Subcutaneous abdominal adipose tissue (tissue), 5 donors: ENCODE data around the gene NKX6-2.

Source experiments
- H3K27ac ChIP-seq: one replicate; pipeline ENCODE4 v1.7.0; 2013; ENCODE audit warnings: low read depth, mild to moderate bottlenecking, inconsistent platforms, low read length, moderate library complexity
- H3K27me3 ChIP-seq, 5 donors: one replicate each; pipeline ENCODE4 v1.7.0; 2013; ENCODE audit warnings: low read length in 5 of 5, inconsistent platforms in 1 of 5; ENCODE audit not compliant: control insufficient read depth in 5 of 5, insufficient read depth in 4 of 5
- H3K36me3 ChIP-seq, 5 donors: one replicate each; pipeline ENCODE4 v1.7.0; 2013; ENCODE audit warnings: low read length in 5 of 5; ENCODE audit not compliant: control insufficient read depth in 5 of 5, insufficient read depth in 5 of 5
- H3K4me1 ChIP-seq, 5 donors: one replicate each; pipeline ENCODE4 v1.7.0; 2013; ENCODE audit warnings: low read length in 5 of 5, mild to moderate bottlenecking in 3 of 5, moderate library complexity in 1 of 5; ENCODE audit not compliant: control insufficient read depth in 5 of 5, insufficient read depth in 5 of 5
- H3K4me3 ChIP-seq, 5 donors: one replicate each; pipeline ENCODE4 v1.7.0; 2013; ENCODE audit warnings: low read length in 5 of 5, low read depth in 1 of 5
- H3K9ac ChIP-seq, 5 donors: one replicate each; pipeline ENCODE4 v1.7.0; 2013; ENCODE audit warnings: low read length in 5 of 5, mild to moderate bottlenecking in 4 of 5, moderate library complexity in 3 of 5
- H3K9me3 ChIP-seq, 5 donors: one replicate each; pipeline ENCODE4 v1.7.0; 2013; ENCODE audit warnings: low read length in 5 of 5; ENCODE audit not compliant: control insufficient read depth in 5 of 5
- donor health status: healthy.
- donor health status: healthy.
- donor health status: healthy.
- donor health status: healthy.
- donor health status: healthy.

The NKX6-2 gene

DNA sequence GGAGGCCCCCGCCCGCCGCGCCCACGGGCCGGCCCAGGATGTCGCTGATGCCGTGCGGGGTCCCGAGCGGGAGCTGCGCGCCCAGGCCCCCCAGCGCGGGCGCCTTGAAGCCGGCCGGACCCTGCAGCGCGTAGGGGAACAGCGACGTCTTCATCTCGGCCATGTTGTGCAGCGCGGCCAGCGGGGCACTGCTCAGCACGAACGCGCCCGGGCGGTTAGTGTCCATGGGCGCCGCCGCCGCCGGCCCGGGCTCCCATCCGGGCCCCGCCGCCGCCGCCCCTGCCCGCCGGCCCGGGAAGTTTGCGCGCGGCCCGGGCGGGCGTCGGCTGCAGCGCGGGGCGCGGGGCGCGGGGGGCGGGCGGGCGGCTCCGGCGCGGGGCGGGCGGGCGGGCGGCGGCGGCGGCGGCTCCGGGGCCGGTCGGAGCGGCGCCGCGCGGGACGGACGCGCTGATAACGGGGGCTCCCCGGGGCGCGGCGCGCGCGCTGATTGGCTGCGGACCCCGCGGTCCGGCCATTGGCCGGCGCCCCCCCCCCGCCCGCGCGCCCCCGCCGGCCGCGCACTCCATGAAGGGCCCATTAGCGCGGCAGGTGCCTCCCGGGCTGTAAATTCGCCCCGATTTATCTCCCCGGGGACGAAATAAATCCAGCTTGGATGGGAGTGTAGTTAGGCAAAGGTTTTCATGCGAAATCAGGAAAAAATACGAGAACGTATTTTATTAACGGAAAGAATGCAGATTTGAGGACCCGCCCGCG lies at the start of gene NKX6-2:
Gene NKX6-2, minus strand, starts transcription at position 425 of the 753 bp plus-strand sequence. Its CDS starts 199 bp downstream, at position 226.
- Histone ChIP-seq H3K27ac (no peak within 1 kb of the TSS), H3K9me3 (no peaks in the 10 kb centered on the region), H3K4me3 (peak within 1 kb of the TSS in 1 of 5 donors; percentile 22), H3K27me3 (peaks cover 30 to 55% (median 44%) of the 10 kb centered on the region in 5 donors), H3K36me3 (peaks cover 4 to 25% (median 22%) of the 10 kb centered on the region in 5 donors), H3K9ac (no peak within 1 kb of the TSS), H3K4me1 (peaks cover 0 to 20% (median 12%) of the 10 kb centered on the region in 5 donors)

DNA sequence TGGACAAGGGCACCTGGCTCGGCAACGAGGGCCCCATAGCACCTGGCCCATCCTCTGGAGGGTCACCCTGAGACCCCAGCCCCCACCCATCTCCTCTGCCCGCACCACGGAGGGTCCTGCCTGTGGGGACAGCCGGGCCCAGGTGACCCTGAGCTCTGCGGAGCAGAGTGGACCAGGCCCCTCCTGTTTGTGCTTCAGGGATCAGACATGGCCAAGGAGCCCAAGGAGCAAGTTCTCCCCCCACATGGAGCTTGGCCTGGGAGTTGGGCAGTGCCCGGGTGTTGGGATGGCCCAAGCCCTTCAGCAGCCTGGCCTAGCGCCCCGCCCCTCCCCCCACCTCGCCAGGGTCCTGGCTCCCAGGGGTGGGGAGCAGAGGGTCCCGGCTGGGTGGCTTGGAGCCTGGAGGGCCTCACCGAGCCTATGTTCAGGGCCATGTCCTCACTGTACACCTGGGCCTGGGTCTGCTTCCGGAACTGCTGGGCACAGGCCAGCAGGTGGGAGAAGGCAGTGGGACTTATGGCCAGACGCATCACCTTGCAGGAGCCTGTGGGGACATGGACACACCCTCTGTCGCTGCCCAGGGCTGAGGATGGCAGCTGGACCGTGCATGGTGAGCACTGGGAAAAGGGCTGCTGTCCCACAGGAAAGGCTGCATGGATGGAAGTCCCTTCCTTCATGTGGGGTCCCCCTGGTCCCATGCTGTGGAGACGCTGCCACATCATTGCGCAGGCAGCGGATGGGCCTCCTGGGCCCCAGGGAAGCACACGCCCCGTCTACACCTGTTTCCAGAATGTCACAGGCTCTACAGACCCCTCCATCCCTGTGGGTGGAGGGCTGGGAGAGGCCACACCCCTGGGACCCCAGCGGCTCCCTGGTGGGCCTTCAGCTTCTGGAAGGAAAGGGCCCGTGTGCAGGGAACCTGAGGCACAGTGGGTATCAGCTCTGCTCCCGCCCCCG lies 49.2 kb upstream of the NKX6-2 start:
- Histone ChIP-seq H3K9ac (no peak overlapping the region), H3K4me1 (peaks cover 0 to 9% (median 0%) of the 10 kb centered on the region in 5 donors), H3K27ac (no peak overlapping the region), H3K9me3 (no peaks in the 10 kb centered on the region), H3K27me3 (peaks cover 28 to 46% (median 38%) of the 10 kb centered on the region in 5 donors), H3K4me3 (no peak overlapping the region), H3K36me3 (no peaks in the 10 kb centered on the region)

DNA sequence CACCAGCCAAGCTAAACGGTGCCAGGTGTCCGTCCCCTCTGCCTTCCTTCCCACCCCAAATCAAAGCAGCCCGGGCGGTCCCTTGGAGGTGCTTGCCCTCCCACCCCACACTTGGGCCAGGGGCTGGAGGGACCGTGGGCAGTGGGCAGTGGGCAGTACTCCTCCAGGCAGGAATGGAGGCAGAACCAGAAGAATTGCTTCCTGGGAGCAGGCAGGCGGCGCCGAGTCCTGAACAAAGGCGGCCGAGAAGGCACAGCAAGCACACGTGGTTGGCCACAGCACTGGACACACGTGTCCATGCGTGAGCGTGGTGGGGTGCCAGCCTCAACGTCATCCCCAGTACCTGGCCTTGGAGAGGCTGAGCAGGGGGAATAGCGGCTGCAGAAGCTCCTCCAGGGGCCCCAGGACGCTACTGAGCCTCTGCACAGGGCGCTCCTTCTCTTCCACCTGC lies 48.4 kb upstream of the NKX6-2 start:
- Histone ChIP-seq H3K9ac (no peak overlapping the region), H3K27me3 (peaks cover 28 to 48% (median 38%) of the 10 kb centered on the region in 5 donors), H3K4me3 (no peak overlapping the region), H3K27ac (no peak overlapping the region), H3K36me3 (no peaks in the 10 kb centered on the region), H3K9me3 (no peaks in the 10 kb centered on the region), H3K4me1 (peaks cover 0 to 9% (median 0%) of the 10 kb centered on the region in 5 donors)

DNA sequence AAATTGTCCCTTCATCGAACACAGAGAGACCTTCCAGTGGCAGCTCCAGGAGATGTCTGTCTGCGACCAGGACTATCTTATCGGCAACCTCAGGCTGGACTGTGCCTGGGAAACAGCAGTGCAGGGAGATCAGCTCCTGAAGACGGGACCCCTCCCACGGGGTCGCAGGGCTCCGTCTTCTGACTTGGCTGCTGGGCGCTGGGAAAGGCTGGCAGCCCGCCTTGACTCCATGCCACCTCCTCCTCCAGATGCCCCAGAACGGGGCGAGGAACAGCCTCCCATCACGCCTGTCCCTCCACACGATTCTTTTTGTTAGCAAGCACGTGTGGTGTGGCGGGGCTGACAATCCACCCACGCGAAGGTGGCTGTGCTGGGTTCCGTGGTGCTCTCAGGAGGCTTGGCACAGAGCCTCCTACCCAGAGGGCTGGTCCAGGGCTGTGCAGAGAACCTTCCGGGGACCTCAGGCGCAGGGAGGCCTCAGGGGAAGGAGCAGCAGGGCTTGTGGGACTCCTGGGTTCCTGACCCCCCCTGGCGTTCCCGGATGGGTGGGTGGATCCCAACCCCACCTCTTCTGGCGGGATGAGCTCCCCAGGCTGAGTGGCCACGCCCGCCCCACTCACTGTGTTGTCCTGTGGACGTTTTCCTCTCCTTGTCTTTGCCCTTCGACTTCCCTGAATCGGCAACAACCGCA lies 47.6 kb upstream of the NKX6-2 start:
- Histone ChIP-seq H3K9ac (no peak overlapping the region), H3K36me3 (no peaks in the 10 kb centered on the region), H3K27me3 (peaks cover 28 to 42% (median 38%) of the 10 kb centered on the region in 5 donors), H3K27ac (no peak overlapping the region), H3K4me3 (no peak overlapping the region), H3K4me1 (peaks cover 0 to 9% (median 0%) of the 10 kb centered on the region in 5 donors), H3K9me3 (no peaks in the 10 kb centered on the region)

DNA sequence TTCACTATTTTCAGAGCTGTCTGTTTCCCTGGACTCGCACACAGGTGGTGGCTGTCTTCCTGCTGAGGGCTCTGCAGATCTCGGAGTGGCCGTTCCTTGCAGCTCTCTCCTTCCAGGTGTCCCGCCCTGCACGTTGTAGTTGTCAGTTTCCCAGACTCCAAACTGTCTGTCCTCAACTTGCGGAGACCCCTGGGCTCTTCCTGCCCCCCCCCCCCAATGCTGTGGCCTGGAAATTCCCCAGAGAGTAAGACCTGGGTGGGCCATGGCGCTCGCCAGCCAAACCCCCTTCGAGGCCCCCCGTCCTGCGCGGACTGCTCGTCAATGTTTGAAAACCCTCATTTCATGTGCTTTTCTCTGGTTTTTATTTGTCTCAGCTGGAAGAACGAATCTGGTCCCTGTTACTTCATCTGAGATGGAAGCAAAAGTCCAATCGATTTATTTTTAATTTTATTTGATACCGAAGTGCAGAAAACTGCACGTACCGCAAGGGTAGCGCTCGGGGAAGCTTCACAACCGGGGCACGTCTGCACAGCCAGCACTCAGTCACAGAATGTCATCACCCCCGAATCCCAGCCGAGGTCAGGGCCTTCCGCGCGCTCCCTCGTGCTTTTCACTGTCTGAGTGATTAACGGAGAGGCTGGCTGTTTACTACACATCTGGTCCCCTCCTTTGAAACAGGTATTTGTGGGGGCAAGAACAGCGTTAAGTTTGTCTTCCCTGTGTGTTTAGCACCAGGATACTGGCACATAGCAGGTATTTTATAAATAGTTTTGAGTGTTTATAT lies 46.4 kb upstream of the NKX6-2 start:
- peaks cover 28 to 42% (median 34%) of the 10 kb centered on the region in 5 donors for H3K27me3 ChIP-seq
- H3K27ac ChIP-seq, result no peak overlapping the region
- peaks cover 0 to 9% (median 0%) of the 10 kb centered on the region in 5 donors for H3K4me1 ChIP-seq
- no peak overlapping the region for H3K4me3 ChIP-seq
- no peaks in the 10 kb centered on the region for H3K9me3 ChIP-seq
- H3K36me3 ChIP-seq, result no peaks in the 10 kb centered on the region
- H3K9ac ChIP-seq, result no peak overlapping the region

DNA sequence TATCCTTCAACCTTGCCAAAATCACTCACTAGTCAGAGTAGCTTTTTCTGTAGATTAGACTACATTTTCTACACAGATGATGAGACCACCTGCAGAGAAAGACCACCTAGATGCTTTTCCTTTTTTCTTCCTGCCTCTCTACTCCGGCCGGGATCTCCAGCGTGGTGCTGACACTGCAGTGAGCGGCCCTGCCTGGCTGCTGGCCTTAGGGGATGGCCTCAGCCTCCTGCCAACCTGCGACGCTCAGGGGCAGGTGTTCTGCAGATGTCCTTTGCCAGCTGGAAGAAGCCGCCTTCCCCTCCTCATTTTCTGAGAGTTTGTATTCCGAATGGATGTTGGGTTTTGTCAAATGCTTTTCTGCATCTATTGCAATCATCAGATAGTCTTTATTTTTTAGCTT lies 43.5 kb upstream of the NKX6-2 start:
- Histone ChIP-seq H3K36me3 (no peaks in the 10 kb centered on the region), H3K27me3 (peaks cover 14 to 27% (median 18%) of the 10 kb centered on the region in 5 donors), H3K4me3 (no peak overlapping the region), H3K9ac (no peak overlapping the region), H3K9me3 (no peaks in the 10 kb centered on the region), H3K4me1 (no peaks in the 10 kb centered on the region), H3K27ac (no peak overlapping the region)

DNA sequence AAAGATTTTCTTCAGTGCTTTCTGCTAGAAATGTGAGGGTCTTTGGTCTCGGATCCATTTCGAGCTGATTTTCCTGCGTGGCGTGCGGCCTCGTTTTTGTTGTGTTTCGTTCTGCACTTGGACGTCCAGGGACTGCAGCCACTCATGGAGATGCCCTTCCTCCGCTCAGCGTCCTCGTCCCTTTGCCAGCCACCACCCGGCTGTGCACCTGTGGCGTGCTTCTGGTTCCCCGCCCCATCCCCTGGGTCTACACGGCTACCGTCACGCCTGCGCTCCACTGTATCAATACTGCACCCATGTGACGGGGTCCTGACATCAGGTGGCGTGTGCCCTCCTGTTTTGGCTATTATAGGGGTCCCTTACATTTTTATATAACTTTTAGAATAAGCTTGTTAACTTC lies 42.7 kb upstream of the NKX6-2 start:
- H3K4me1 ChIP-seq, result no peaks in the 10 kb centered on the region
- no peak overlapping the region for H3K9ac ChIP-seq
- H3K9me3 ChIP-seq, result no peaks in the 10 kb centered on the region
- no peak overlapping the region for H3K4me3 ChIP-seq
- no peaks in the 10 kb centered on the region for H3K36me3 ChIP-seq
- no peak overlapping the region for H3K27ac ChIP-seq
- peaks cover 6 to 21% (median 11%) of the 10 kb centered on the region in 5 donors for H3K27me3 ChIP-seq

DNA sequence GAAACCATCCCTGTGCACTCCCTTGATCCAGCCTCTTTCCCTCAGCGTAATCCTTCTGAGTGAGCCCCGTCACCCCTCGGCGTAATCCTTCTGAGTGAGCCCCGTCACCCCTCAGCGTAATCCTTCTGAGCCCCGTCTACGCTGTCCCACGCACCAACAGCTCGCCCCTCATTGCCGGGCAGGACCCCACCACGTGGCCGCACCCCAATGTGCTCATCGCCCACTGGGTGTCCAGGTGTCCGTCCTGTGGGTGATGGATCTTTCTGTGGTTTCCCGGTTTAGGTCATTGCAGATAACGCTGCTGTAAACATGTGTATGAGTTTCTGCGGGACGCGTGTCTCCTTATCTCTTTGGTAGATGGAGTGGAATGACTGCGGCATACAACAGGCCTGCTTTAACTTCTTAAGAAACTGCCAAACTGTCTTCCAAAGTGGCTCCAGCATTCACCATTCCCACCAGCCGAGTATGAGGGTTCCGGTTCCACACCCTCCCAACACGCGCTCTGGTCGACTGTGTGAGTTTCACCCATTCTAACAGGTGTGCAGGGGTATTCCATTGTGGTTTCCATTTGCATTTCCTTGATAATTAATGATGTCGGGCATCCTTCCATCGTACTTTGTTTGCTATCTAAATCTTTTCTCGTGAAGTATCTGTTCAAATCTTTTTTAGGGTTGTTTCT lies 42.1 kb upstream of the NKX6-2 start:
- Histone ChIP-seq H3K27me3 (peaks cover 3 to 14% (median 5%) of the 10 kb centered on the region in 5 donors), H3K36me3 (no peaks in the 10 kb centered on the region), H3K9me3 (no peaks in the 10 kb centered on the region), H3K9ac (no peak overlapping the region), H3K4me3 (no peak overlapping the region), H3K4me1 (no peaks in the 10 kb centered on the region), H3K27ac (no peak overlapping the region)

DNA sequence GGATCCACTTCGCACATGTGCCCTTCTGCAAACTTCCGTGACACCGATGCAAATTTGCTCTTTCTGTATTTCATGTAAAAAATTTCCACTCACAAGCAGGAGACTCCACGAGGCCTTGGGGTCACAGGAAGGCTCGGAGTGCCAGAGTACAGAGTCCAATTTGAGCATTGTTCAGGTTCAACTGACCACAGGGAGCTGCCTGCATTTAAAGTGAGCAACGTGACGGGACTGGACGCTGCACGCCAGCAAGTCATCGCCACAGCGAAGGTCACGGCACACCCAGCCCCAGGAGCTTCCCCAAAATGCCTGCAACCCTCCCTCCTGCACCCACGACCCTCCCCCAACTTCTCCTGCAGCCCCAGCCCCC lies 41.5 kb upstream of the NKX6-2 start:
- no peaks in the 10 kb centered on the region for H3K4me1 ChIP-seq
- no peak overlapping the region for H3K9ac ChIP-seq
- no peak overlapping the region for H3K27ac ChIP-seq
- no peak overlapping the region for H3K4me3 ChIP-seq
- no peaks in the 10 kb centered on the region for H3K9me3 ChIP-seq
- H3K27me3 ChIP-seq, result peaks cover 2 to 12% (median 3%) of the 10 kb centered on the region in 5 donors
- no peaks in the 10 kb centered on the region for H3K36me3 ChIP-seq
